GM21528 (cell line): Measurements from ENCODE around the gene HDGFL3.
"Not testable (repeated sequence)": the region's sequence is repeated elsewhere in the genome, so short reads cannot be mapped to it uniquely, and the experiment has no call there.

Experiments
- ATAC-seq: cut with Tn5 transposase; IDR thresholded peaks from one replicate; pipeline ENCODE4 v1.9.1; 2021; ENCODE audit warnings: mild to moderate bottlenecking, moderate library complexity; ENCODE audit not compliant: unreplicated experiment, low FRiP score

The HDGFL3 gene

DNA sequence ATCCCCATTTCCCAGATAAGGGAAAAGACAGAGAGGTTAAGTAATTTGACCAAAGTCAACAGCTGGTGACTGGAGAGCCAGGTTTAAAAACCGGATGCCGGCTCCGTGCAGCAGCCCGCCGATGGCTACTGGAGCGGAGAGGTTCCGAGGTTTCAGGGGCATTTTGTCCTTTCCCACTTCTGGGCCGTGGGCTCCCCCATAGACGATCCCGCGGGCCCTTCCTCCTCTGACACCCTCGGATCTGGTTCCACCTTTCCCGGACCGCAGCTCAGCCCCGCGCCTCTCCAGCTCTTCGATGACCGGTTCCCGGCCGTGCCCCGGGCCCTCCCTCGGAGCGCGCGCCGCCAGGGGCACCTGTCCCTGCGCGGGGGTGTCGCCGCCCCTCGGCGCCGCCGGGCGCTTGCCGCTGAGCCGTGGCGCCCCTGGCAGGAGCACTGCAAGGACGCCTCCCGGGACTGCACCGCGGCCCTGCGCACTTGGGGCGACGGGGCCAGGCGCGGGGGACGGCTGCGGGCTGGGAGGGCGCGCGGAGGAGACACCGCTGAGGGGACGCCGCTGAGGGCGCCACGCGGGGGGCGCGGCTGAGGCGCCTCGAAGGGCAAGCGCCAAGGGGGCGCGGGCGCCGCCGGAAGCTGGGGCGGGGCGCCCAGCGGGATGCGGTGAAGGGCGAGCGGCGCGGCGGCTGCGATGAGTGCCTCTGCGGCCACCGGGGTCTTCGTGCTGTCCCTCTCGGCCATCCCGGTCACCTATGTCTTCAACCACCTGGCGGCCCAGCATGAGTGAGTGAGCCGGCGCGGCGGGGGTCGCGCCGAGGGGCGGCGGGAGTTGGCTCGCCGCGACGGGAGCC lies 100.4 kb downstream of the HDGFL3 start, which contains the start of gene TM6SF1:
Gene TM6SF1 (plus strand): TSS at position 652 of the 847 bp plus-strand sequence. CDS start 36 bp downstream, at position 688.
- no peak for ATAC-seq

GRCh38 chr15:83105440-83105839 lies 102.2 kb downstream of the HDGFL3 start:
- no peak for ATAC-seq

DNA sequence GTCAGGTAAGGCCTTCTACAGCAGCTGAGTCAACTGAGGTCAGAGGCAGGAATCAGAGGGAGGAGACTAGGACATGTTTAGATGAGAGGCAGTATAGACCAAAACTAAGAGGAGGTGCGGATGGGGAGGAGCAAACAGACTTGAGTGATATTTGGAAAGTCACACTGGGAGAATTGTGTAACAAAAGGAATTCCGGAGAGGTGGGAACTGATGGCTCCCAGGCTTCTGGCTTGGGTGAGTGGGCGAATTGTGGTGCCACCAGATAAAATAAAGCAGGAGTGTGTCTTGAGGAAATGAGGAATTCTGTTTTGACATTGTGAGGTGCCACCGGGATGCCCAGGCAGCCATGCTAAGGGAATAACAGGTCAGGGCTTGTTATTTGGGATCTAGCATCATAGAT lies 103.5 kb downstream of the HDGFL3 start:
- ATAC-seq: no peak

DNA sequence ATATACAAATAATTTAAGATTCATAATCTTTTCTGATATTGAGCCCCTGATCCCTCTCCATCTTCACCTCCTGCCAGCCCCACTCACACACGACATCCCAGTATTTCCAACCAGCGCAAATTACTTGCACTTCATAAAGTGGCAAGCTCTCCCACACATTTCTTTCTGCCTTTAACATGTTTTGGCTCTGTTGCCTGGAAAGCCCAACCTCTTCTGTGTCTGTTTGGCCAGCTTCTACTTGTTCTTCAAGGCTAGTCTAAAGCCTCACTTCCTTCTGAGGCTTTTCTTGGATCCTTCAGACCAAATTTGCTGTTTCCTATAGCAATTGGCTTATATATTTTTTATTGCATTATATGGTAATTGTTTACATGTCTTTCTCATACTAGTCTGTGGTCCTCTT lies 105.3 kb downstream of the HDGFL3 start:
- ATAC-seq: no peak

DNA sequence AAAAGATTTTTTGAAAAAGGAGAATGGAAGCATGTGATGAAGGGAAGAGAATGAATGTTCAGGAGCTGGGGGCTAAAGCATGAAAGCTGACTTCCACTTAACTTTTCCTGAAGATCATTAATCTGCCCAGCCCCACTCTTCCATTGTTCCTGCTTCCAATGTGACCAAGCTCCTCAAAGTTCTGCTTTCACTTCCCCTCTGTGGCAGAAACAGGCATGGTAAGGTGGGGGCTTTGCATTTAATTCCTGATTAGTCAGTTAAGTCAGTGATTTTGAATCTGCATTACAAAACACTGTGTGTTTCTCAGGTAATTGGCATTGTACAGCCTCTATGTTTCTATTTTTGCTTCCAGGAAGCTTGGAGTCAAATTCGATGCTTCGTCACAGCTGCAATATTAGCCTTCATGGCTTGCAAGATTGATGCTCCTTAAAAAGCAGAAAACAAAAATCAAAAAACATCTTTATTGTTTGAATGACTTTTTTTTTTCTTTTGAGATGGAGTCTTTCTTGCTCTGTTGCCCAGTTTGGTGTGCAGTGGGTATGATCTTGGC lies 107.5 kb downstream of the HDGFL3 start:
- no peak for ATAC-seq

- ATAC-seq: no peak
These were observed 108.3 kb downstream of the HDGFL3 start for GRCh38 chr15:83099290-83099689.

DNA sequence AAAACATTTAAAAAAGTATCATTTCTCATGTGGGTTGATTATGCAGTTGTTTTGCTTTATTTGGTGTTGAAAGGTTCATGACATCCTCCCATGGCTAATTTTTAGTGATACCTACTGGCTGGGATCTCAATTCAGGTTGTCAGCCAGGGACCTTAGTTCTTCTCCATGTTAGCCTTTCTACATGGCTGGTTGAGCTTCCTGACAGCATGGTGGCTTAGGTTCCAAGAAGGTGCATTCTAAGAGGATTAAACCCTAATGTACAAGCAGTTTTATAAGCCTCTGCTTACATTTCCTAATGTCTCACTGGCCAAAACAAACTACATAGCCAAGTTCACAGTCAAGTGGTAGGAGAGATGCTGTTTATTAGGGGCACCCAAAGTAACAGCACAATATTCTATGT lies 109.5 kb downstream of the HDGFL3 start:
- ATAC-seq: no peak

- no peak for ATAC-seq
These were observed 113.0 kb downstream of the HDGFL3 start for GRCh38 chr15:83094583-83094982.

DNA sequence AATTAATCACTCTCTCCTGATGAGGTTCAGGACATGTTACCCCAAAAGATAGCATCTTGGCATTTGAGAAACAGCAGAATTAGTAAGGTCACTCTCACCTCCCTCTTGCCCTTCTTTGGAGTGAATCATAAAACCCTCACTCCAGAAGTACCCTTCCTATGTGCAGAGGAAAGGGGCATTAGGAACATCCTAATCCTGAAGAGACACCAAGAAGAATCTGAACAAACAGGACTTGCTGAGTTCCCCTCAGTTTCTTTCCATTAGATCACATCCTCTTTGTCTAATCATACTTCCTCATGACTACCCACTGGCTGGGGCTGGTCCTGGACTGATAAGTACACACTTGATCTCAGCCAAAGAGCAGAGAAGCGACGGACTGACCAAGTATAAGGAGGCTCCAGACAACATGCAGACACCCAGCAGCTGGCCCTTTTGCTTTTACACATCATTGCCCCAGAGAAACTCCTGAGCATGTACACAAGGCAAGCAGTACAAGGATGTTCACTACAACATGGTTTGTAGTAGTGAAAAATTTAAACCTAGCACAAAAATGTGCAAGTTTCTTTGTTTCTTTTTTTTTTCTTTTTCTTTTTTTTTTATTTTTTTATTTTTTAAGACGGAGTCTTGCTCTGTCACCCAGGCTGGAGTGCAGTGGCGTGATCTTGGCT lies 115.2 kb downstream of the HDGFL3 start:
- peak; percentile 81 for ATAC-seq

DNA sequence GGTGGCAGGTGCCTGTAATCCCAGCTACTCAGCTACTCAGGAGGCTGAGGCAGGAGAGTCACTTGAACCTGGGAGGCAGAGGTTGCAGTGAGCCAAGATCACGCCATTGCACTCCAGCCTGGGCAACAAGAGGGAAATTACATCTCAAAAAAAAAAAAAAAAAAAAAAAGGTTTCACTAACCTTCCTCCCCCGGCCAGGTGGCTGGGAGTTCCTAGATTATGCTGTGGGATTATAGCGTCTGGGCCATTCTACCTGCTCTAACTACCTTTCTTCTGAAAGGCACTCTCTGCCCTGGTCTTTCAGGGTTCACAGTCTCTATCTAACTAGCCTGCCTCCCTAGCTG lies 115.7 kb downstream of the HDGFL3 start:
- not testable (repeated sequence) for ATAC-seq

DNA sequence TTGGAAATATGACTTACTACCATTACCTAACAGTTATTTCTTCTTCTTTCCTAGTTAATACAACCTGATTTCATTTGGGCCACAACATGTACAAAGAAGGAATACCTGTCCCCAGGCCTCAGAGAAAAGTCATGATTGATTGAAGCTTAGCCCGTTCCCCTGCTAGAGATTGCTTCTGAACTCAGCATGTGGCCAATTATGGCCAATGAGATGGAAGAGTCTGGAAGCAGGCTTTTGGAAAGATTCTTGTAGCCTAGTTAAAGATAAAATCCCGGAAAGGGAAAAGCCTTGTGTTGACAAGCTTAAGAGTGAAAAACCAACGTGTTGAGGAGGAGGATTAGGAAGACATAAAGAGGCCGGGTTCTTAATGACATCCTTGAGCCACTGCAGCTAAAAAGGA lies 117.2 kb downstream of the HDGFL3 start:
- ATAC-seq: no peak

DNA sequence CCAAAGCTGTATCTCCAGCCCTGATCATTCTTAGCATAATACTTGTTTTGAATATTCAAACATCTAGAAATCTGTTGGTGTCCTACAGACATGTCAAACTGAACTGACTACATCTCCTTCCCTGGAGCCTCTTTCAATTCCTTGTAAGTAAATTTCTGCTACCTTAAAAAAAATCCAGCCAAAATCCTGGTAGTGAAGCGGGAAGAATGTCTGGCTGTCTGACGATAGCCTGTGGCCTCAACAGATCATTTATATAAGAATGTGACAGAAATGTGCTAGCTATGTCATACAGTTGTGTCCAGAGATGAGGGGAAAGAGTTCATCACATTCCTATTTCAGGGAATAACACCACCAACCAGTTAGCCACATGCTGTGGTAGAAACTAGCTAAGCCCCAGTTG lies 118.7 kb downstream of the HDGFL3 start:
- no peak for ATAC-seq

DNA sequence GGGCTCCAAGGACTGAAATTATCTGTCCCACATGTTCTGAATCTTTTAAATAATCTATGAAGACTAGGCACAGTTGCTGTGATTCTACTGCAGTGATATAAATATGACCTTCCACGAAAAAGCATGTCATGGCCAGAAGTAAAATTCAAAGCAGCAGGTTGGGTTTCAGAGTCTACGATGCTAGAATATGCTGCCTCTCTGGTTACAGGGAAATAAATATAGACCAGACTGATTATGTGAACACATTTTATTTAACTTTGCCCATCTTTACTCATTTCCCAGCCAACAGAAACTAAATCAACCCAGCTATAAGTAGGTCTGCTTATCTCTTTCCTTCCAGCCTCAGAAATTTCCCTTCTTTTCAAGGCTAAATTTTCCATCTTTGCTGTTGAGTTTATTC lies 120.0 kb downstream of the HDGFL3 start:
- ATAC-seq: no peak

DNA sequence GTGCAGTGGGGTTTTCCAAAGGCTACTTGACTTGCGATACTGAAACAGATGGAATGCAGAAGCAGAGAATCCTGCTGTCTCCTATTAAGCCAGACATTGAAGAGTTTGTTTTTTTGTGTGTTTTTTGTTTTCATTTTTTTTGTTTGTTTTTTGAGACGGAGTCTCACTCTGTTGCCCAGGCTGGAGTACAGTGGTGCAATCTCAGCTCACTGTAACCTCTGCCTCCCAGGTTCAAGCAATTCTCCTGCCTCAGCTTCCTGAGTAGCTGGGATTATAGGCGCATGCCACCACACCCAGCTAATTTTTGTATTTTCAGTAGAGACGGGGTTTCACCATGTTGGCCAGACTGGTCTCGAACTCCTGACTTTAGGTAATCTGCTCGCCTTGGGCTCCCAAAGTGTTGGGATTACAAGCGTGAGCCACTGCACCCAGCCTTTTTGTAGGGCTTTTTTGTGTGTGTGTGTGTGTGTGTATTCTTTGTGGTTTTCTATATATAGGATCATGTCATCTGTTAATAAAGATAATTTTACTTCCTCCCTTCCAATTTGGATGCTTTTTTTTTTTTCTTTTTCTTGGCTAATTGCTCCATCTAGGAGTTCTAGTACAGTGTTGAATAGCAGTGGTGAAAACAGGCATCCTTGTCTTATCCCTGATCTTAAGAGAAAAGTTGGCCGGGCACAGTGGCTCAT lies 121.6 kb downstream of the HDGFL3 start:
- ATAC-seq: not testable (repeated sequence)

DNA sequence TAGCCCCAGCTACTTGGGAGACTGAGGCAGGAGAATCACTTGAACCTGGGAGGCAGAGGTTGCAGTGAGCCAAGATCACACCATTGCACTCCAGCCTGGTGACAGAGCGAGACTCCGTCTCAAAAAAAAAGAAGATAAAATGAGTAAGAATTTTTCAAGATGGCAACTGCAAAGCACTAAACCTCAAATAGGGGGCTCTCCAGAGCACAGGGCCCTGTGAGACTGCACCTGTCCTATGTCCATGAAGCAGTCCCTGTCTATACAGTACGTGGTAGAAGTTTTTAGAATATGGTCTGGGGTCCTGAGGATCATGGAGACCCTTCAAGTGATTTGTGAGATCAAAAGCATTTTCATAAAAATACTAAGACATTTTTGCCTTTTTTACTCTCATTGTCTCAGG lies 122.2 kb downstream of the HDGFL3 start:
- ATAC-seq: not testable (repeated sequence)

GRCh38 chr15:83082730-83083386 lies 124.8 kb downstream of the HDGFL3 start:
- no peak for ATAC-seq

DNA sequence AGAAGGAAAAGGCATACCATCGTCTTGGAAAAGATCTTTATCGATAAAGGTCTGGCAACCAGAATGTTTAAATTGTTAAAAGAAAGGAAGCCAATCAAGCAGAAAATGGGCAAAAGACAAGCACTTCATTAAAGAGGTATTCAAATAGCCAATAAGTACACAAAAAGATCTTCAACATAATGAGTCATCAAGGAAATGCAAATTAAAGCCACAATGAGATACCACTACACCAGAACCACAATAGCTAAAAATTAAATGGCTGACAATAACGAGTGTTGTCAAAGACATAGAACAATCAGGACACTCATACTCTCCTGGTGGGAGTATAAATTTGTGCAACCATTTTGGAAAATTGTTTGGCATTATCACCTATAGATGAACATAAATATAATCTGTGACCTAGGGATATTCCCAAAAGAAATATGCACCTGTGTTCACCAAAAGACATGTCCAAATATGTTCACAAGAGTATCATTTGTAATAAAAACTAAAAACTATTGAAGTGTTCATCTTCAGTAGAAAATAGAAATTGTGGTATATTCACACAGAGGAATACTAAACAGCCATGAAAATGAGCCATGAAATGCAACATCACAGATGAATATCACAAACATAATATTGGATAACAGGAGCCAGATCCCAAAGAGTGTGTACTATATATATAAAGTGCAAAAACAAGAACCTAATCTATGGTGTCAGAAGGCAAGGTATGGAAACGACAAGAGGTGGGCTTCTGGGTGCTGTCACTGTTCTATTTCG lies 126.2 kb downstream of the HDGFL3 start:
- no peak for ATAC-seq

GRCh38 chr15:83078712-83079111 lies 128.9 kb downstream of the HDGFL3 start:
- no peak for ATAC-seq
